GM23338 (cell line): ENCODE measurements around the gene USP10. TPM values are rescaled to one million over a fixed set of nuclear protein-coding genes. Genes with fewer than 3 reads are reported as not detected.
A peak's percentile ranks its signal among the peaks of the same experiment; 100 is the strongest.

Experiments used
- ATAC-seq: fragments of 200-7000 bp; cut with Tn5 transposase; 3 replicates; pipeline ENCODE4 v1.9.1; 2020
- DNase-seq: peaks from one replicate; pipeline ENCODE4 v3.0.0-alpha.2; 2015; ENCODE audit warnings: low spot score
- H2AFZ ChIP-seq: fragments of 200-600 bp; sonication (generic); 2 replicates; pipeline ENCODE4 v1.8.0; 2016; ENCODE audit warnings: antibody characterized with exemption, mild to moderate bottlenecking, moderate library complexity
- H3F3A ChIP-seq: fragments of 200-600 bp; sonication (generic); replicated peaks from 2 replicates; pipeline ENCODE4 v1.8.0; 2017; ENCODE audit warnings: antibody characterized with exemption, mixed run types, low read depth
- H3K27ac ChIP-seq: fragments of 200-600 bp; sonication (generic); 2 replicates; pipeline ENCODE4 v1.6.1; 2016; ENCODE audit warnings: low read depth
- H3K27me3 ChIP-seq: fragments of 200-600 bp; sonication (generic); 2 replicates; pipeline ENCODE4 v1.8.0; 2016; ENCODE audit warnings: mild to moderate bottlenecking, mixed run types, moderate library complexity; ENCODE audit not compliant: insufficient read depth
- H3K36me3 ChIP-seq: fragments of 200-600 bp; sonication (generic); 2 replicates; pipeline ENCODE4 v1.8.0; 2016; ENCODE audit warnings: mild to moderate bottlenecking; ENCODE audit not compliant: insufficient read depth
- H3K4me1 ChIP-seq: fragments of 200-600 bp; sonication (generic); 2 replicates; pipeline ENCODE4 v1.8.0; 2016; ENCODE audit warnings: mild to moderate bottlenecking, moderate library complexity; ENCODE audit not compliant: insufficient read depth
- H3K4me2 ChIP-seq: fragments of 200-600 bp; sonication (generic); 2 replicates; pipeline ENCODE4 v1.7.1; 2017; ENCODE audit warnings: mixed run types
- H3K4me3 ChIP-seq: fragments of 200-600 bp; sonication (generic); 2 replicates; pipeline ENCODE4 v1.6.1; 2016; ENCODE audit warnings: mixed run types
- H3K79me2 ChIP-seq: fragments of 200-600 bp; sonication (generic); replicated peaks from 2 replicates; pipeline ENCODE4 v1.8.0; 2017; ENCODE audit warnings: mild to moderate bottlenecking; ENCODE audit not compliant: insufficient read depth
- H3K9me2 ChIP-seq: fragments of 200-600 bp; sonication (generic); 2 replicates; pipeline ENCODE4 v1.8.0; 2017; ENCODE audit not compliant: insufficient read depth
- H4K20me1 ChIP-seq: fragments of 200-600 bp; sonication (generic); replicated peaks from 2 replicates; pipeline ENCODE4 v1.8.0; 2017; ENCODE audit warnings: mild to moderate bottlenecking; ENCODE audit not compliant: insufficient read depth
- H3K27ac Mint-ChIP-seq: 2 replicates; pipeline ENCODE4 v1.8.0; 2020; ENCODE audit warnings: inconsistent platforms, mild to moderate bottlenecking, moderate library complexity, mixed read lengths
- H3K27me3 Mint-ChIP-seq: 3 replicates; pipeline ENCODE4 v1.8.0; 2022; ENCODE audit warnings: low read depth, mild to moderate bottlenecking, moderate library complexity, mixed read lengths, inconsistent platforms; ENCODE audit not compliant: insufficient read depth, poor library complexity
- H3K36me3 Mint-ChIP-seq: 3 replicates; pipeline ENCODE4 v1.8.0; 2021; ENCODE audit warnings: low read depth, mild to moderate bottlenecking, inconsistent platforms, moderate library complexity, mixed read lengths
- H3K4me1 Mint-ChIP-seq: 3 replicates; pipeline ENCODE4 v1.8.0; 2020; ENCODE audit warnings: mild to moderate bottlenecking, inconsistent platforms, mixed read lengths
- H3K4me3 Mint-ChIP-seq: 3 replicates; pipeline ENCODE4 v1.8.0; 2021; ENCODE audit warnings: moderate library complexity, mild to moderate bottlenecking, inconsistent platforms, mixed read lengths
- H3K9me3 Mint-ChIP-seq: 3 replicates; pipeline ENCODE4 v1.8.0; 2020; ENCODE audit warnings: moderate library complexity, mild to moderate bottlenecking, inconsistent platforms, mixed read lengths
- CREB1 ChIP-seq: fragments of 250-450 bp; sonication (Bioruptor Pico); IDR thresholded peaks from 2 replicates; pipeline ENCODE4 v1.5.0; 2020; ENCODE audit warnings: low read depth, mild to moderate bottlenecking, moderate library complexity
- CTCF ChIP-seq, 2 experiments: fragments of 200-600 bp in 1 of 2; sonication (generic) in 1 of 2; conservative IDR thresholded peaks; 2 replicates each; pipeline versions ENCODE4 v1.5.1 to v1.6.1; 2016 to 2017; ENCODE audit warnings: antibody characterized with exemption in 2 of 2, low read depth in 2 of 2, mild to moderate bottlenecking in 2 of 2, moderate library complexity in 1 of 2
- EZH2 ChIP-seq: fragments of 200-600 bp; sonication (generic); IDR thresholded peaks from one replicate; pipeline ENCODE4 v1.8.0; 2017; ENCODE audit warnings: antibody characterized with exemption, mild to moderate bottlenecking, low read depth; ENCODE audit not compliant: unreplicated experiment
- EZH2phosphoT487 ChIP-seq: fragments of 200-600 bp; sonication (generic); IDR thresholded peaks from one replicate; pipeline ENCODE4 v1.8.1; 2018; ENCODE audit warnings: antibody characterized with exemption; ENCODE audit not compliant: unreplicated experiment
- JUNB ChIP-seq: IDR thresholded peaks from one replicate; pipeline ENCODE4 v1.6.1; 2016; ENCODE audit warnings: antibody characterized with exemption; ENCODE audit not compliant: unreplicated experiment
- NANOG ChIP-seq: IDR thresholded peaks from 2 replicates; pipeline ENCODE4 v1.6.1; 2016; ENCODE audit warnings: antibody characterized with exemption, borderline replicate concordance
- POLR2AphosphoS5 ChIP-seq: IDR thresholded peaks from 2 replicates; pipeline ENCODE4 v1.6.1; 2016; ENCODE audit warnings: antibody characterized with exemption, low read depth
- REST ChIP-seq: IDR thresholded peaks from one replicate; pipeline ENCODE4 v1.6.1; 2018; ENCODE audit warnings: antibody characterized with exemption; ENCODE audit not compliant: unreplicated experiment
- STAT1 ChIP-seq: IDR thresholded peaks from one replicate; pipeline ENCODE4 v1.6.1; 2016; ENCODE audit warnings: antibody characterized with exemption; ENCODE audit not compliant: unreplicated experiment
- ZNF114 ChIP-seq: fragments of 250-450 bp; sonication (Bioruptor Pico); IDR thresholded peaks from 2 replicates; pipeline ENCODE4 v1.5.0; 2020; ENCODE audit warnings: mild to moderate bottlenecking, moderate library complexity
- polyA plus RNA-seq: library from polyadenylated mRNA; unstranded; fragments of >200 nt; fragmentation: Nextera tagmentation; extraction: Ambion mirVana; gene quantifications from 2 replicates; pipeline ENCODE4 v1.2.1, GENCODE V29; 2016
- total RNA-seq: library from RNA; depleted of rRNA; stranded (reverse); fragments of >200 nt; shearing (Covaris generic); gene quantifications from 2 replicates; pipeline ENCODE4 v1.2.3, GENCODE V29; 2014

USP10 gene
- total and polyA plus RNA-seq, 2 experiments from 2014 or later = 158 to 194 TPM

GRCh38 chr16:84826558-84826941 lies 126.8 kb downstream of the USP10 start:
- Histone ChIP-seq H4K20me1 (no peaks in the 10 kb centered on the region), H3K27me3 (no peaks in the 10 kb centered on the region), H2AFZ (no peak overlapping the region), H3K9me2 (no peaks in the 10 kb centered on the region), H3F3A (no peaks in the 10 kb centered on the region), H3K36me3 (no peaks in the 10 kb centered on the region), H3K27ac (no peak overlapping the region), H3K4me2 (no peak overlapping the region), H3K4me1 (no peaks in the 10 kb centered on the region), H3K4me3 (no peak overlapping the region), H3K79me2 (no peaks in the 10 kb centered on the region)
- no peak for DNase-seq
- H3K4me3 Mint-ChIP-seq = no peak overlapping the region
- no peak for ATAC-seq
- TF ChIP-seq CREB1 (CRISPR knock-in tag) = no peak
- TF ChIP-seq ZNF114 (CRISPR knock-in tag) = no peak
- TF ChIP-seq JUNB = no peak
- TF ChIP-seq REST = no peak
- TF ChIP-seq EZH2 = no peak
- TF ChIP-seq NANOG = no peak
- TF ChIP-seq POLR2AphosphoS5 = no peak
- TF ChIP-seq EZH2phosphoT487 = no peak
- no peak for TF ChIP-seq STAT1
- H3K36me3 Mint-ChIP-seq = no peaks in the 10 kb centered on the region
- no peaks in the 10 kb centered on the region for H3K9me3 Mint-ChIP-seq
- H3K27ac Mint-ChIP-seq = no peak overlapping the region
- peaks cover 7% of the 10 kb centered on the region for H3K27me3 Mint-ChIP-seq
- peaks cover 14% of the 10 kb centered on the region for H3K4me1 Mint-ChIP-seq

GRCh38 chr16:84827131-84827574 lies 127.4 kb downstream of the USP10 start:
- no peaks in the 10 kb centered on the region for H3K9me3 Mint-ChIP-seq
- Histone ChIP-seq H3K4me2 (no peak overlapping the region), H3K9me2 (no peaks in the 10 kb centered on the region), H3K27me3 (no peaks in the 10 kb centered on the region), H3K79me2 (no peaks in the 10 kb centered on the region), H3K4me1 (no peaks in the 10 kb centered on the region), H3K36me3 (no peaks in the 10 kb centered on the region), H3K27ac (no peak overlapping the region), H3F3A (no peaks in the 10 kb centered on the region), H2AFZ (no peak overlapping the region), H4K20me1 (no peaks in the 10 kb centered on the region), H3K4me3 (no peak overlapping the region)
- peak overlapping the region; percentile 52; the same call in 1 of the 2 replicates for H3K27ac Mint-ChIP-seq
- ATAC-seq (no peak; the same call in 2 of the 3 replicates), DNase-seq (no peak)
- H3K36me3 Mint-ChIP-seq = no peaks in the 10 kb centered on the region
- H3K4me3 Mint-ChIP-seq = no peak overlapping the region
- H3K27me3 Mint-ChIP-seq = peaks cover 9% of the 10 kb centered on the region
- TF ChIP-seq NANOG (no peak), CTCF (conservative IDR thresholded peaks at IDR 0.05; ENCODE audit: low read depth in 2 of 2) (no peak), CREB1 (CRISPR knock-in tag) (no peak), STAT1 (no peak)
- H3K4me1 Mint-ChIP-seq = peaks cover 14% of the 10 kb centered on the region
